ENCODE data around the gene PSMD14.

PSMD14 gene

GRCh38 chr2:161384864-161385263, 76.6 kb downstream of the PSMD14 start:
- no peak for DNase-seq (ENCODE audit: low spot score)

GRCh38 chr2:161386228-161386824, 78.1 kb downstream of the PSMD14 start:
- no peak for DNase-seq (ENCODE audit: low spot score)

DNA sequence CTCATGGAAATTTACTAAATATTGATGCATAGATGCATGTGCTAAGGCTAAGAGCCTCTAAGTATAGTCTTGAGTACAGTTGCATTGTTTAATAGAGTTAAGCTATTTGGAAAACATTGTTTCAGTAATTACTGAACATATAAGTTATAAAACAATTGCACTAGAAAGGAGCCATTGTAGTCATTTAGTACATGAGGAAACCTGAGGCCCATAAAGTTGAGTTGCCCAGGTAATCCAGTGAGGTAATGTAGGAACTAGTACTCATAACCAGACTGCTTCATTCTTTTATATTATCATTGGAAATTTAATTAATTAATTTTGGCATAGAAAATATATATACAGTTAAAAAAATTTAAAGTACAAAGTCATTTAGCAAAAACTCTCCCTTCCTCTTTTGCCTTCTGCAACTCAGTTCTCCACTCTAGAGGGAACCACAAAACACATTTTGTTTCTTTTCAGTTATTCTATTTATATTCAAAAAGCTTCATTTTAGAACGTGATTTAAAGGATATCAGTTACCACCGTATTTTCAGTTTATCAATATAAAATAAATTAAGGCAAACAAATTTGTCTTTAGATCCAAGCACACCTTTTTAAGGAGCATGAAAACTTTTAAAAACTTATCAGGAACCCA, 80.0 kb downstream of the PSMD14 start:
- no peak for DNase-seq (ENCODE audit: low spot score)

- no peak for DNase-seq (ENCODE audit: low spot score)
Observed at GRCh38 chr2:161391737-161392506, 83.7 kb downstream of the PSMD14 start.

- no peak for DNase-seq (ENCODE audit: low spot score)
Observed at GRCh38 chr2:161400076-161400475, 91.9 kb downstream of the PSMD14 start.

GRCh38 chr2:161402297-161402696, 94.1 kb downstream of the PSMD14 start:
- no peak for DNase-seq (ENCODE audit: low spot score)

DNA sequence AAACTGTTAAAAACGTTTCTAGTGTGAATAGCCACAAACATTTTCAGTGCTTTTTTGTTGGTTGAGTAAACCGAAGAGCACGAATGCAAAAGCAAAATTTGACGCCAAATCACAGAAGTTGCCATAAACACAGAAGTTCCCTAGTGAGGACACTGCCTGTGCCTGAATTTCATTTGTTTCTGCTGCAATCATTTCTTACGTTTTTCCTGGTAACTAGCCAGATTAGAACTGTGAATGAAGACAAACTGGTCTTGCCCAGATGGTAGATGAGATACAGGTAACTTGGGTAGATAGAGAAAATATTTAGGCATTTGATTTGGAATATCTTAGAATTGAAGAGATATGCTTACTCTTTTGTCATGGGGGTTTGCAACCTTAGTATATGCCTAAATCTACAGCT, 98.1 kb downstream of the PSMD14 start:
- DNase-seq (ENCODE audit: low spot score): no peak

- no peak for DNase-seq (ENCODE audit: low spot score)
Observed at GRCh38 chr2:161407597-161407996, 99.4 kb downstream of the PSMD14 start.

- no peak for DNase-seq (ENCODE audit: low spot score)
Observed at GRCh38 chr2:161409308-161409907, 101.2 kb downstream of the PSMD14 start.

- no peak for DNase-seq (ENCODE audit: low spot score)
Observed at GRCh38 chr2:161412346-161412745, 104.1 kb downstream of the PSMD14 start.

DNA sequence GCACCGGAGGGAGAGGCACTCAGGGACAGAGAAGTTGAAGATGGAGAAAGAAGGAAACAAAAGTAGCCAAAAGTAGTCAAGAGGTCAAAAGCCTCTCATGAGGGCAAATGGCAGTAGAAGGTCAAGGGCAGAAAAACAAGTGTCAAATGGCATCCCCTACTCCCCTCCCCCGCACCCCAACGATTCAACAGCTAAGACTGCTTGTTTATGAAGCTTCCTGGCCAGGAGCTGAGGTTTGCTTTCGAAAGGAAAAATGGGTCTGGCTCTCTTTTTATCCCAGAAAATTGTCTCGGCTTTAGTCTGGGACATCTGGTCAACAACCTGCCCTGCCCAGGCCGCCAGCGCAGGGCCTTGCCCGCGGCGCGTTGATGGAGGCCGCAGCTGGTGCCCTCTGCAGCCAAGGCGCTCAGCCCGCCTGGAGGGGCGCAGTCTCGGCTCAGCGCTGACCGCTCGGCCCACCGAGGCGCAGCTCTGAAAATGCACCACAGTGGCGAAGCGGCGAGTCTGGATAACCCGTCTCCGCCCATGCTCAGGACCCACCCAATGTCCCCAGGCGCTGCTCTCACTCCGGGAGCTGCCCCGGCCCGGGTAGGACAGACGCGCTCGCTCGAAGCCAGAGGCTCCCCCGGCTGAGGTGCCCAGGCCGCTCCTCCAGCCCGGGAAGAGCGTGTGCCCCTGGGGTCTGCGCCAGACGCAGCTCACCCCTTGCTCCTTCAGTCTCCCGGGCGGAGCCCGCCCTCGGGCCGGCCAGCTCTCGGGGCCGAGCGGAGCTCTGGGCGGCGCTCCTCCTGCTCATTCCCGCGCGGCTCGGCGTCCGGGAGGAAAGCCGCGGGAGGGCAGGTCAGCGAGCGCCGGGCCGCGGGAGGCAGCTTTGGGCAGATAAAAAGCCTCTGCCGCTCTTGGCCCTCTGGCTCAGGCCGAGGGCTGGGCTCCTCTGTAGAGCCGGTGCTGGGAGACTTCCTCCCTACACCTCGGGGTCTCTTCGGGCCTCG, 106.1 kb downstream of the PSMD14 start:
- DNase-seq (ENCODE audit: low spot score): no peak

DNA sequence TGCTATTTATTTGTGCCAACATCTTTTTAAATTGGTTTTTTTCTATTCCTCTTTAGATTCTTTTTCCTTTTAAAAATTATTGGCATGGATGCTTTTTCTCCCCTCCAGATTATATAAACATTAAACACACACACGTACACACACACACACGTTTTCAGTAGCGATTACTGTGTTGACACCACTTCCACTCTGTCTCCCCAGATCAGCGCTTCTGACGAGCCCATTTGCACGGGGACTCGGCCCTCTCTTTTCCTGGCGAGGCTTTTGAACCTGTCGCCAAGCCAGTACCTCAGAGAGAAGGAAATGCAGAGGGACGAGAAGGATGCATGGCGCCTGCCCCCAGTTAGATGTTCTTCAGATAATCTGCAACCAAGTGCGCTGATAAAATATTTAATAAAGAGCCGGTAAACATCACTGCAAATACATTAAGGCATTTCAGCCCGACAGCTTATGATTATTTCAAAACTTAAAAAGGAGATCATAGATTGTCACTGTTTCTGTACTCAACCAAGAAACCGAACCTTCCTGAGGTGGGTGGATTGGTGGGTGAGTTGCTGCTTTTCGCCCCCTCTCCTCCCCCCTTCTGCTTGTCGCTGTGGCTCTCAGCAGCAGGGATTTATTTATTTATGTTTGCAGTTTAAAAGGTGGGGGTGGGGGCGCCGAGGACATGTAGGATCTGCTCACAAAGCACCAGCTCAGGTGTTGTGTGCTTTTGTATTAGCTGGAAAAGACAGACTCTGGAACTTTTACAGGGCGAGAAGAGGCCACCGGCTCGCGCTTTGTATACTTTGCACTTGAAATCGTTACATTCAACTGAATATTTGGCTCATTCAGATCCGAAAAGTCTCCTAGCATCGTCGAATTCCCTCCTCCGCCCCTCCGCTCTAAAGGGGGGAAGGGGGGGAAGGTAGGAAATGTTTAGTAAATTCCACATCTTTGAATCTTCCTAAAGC, 107.1 kb downstream of the PSMD14 start:
- DNase-seq (ENCODE audit: low spot score): no peak

GRCh38 chr2:161415987-161416707, 107.9 kb downstream of the PSMD14 start, which contains the start of gene TBR1:
TBR1 (plus strand) TSS chr2:161416297; CDS start chr2:161416411, 114 bp downstream.
- no peak for DNase-seq (ENCODE audit: low spot score)

DNA sequence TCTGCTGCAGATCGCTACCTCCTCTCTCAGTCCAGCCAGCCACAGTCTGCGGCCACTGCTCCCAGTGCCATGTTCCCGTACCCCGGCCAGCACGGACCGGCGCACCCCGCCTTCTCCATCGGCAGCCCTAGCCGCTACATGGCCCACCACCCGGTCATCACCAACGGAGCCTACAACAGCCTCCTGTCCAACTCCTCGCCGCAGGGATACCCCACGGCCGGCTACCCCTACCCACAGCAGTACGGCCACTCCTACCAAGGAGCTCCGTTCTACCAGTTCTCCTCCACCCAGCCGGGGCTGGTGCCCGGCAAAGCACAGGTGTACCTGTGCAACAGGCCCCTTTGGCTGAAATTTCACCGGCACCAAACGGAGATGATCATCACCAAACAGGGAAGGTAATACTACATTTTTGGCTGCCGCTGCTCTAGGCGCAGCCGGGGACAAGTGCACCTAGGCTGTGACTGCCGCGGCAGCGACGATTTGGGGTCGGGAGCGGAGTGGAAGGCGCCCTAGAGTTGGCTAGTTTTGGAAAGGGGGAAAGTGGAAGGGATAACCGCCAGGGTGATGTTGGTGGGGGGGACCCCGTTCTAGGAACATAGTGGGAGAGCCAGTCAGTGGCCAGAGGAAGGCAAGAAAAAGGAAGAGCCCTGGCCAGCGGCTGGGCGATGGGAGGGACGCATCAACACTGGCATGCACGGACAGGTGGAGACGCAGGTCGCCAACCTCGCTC, 108.6 kb downstream of the PSMD14 start:
- no peak for DNase-seq (ENCODE audit: low spot score)

DNA sequence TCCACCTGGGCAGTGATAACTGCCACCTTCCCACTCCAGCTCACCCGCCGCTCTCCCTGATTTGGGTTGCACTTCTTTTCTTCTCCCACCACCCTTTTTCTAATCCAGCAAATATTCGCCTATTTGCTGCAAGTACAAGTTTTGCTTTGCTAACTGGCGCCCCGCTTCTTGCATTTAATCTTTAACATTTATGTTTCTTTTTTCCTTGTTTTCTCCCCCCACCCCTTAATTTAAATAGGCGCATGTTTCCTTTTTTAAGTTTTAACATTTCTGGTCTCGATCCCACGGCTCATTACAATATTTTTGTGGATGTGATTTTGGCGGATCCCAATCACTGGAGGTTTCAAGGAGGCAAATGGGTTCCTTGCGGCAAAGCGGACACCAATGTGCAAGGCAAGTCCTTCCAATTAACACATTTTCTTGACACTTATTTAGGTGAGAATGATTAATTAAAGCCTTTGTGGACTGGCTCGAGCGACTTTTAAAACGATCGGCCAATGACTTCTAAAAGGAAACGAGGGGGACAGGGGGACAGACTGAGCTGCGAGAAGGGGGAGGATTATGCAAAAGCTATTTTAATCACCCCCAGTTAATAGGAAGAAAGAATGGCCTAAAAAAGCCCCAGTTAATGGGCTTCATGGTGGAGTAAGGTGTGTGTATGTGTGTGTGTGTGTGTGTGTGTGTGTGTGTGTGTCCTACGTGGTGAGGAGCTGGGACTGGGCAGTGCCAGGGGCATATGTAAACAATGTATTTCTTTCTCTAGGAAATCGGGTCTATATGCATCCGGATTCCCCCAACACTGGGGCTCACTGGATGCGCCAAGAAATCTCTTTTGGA, 109.4 kb downstream of the PSMD14 start:
- DNase-seq (ENCODE audit: low spot score): no peak

GRCh38 chr2:161418275-161418714, 110.1 kb downstream of the PSMD14 start:
- DNase-seq (ENCODE audit: low spot score): no peak

GRCh38 chr2:161418715-161419637, 110.8 kb downstream of the PSMD14 start:
- DNase-seq (ENCODE audit: low spot score): no peak
